Spleen (tissue), 7 donors: Measurements from ENCODE around the gene PHTF2.

Source experiments
- CTCF ChIP-seq, 11 experiments: fragments of 200-600 bp in 7 of 11; fragments of 450-650 bp in 4 of 11; sonication (generic) in 4 of 11; IDR thresholded peaks in 8 of 11; conservative IDR thresholded peaks in 3 of 11; 1 replicate in 7 of 11; 2 replicates in 4 of 11; pipeline versions ENCODE4 v1.4.0 to v1.8.0; 2016 to 2021; ENCODE audit warnings: antibody characterized with exemption in 11 of 11, inconsistent platforms in 4 of 11, mild to moderate bottlenecking in 1 of 11
- POLR2A ChIP-seq, 3 donors: fragments of 450-650 bp; IDR thresholded peaks; one replicate each; pipeline ENCODE4 v1.5.1; 2017; ENCODE audit warnings: antibody characterized with exemption in 3 of 3, mild to moderate bottlenecking in 1 of 3
- POLR2AphosphoS5 ChIP-seq, 3 donors: sonication (generic); formaldehyde crosslinking; IDR thresholded peaks; one replicate each; pipeline ENCODE4 v1.5.1; 2017; ENCODE audit warnings: antibody characterized with exemption in 3 of 3
- donor health status: DM: no; HTN: no; CAD: no; lungs with moderate emphysema.
- donor health status: DM: no; HTN: no; CAD: no.
- donor health status: DM: no; HTN: no; CAD: no.

GRCh38 chr7:77752016-77752415 is 46.6 kb upstream of the PHTF2 start:
- no peak for TF ChIP-seq POLR2A (IDR thresholded peaks at IDR 0.05)
- no peak for TF ChIP-seq CTCF (IDR thresholded peaks at IDR 0.05 in 8 of 11, conservative IDR thresholded peaks at IDR 0.05 in 3 of 11)
- TF ChIP-seq POLR2AphosphoS5 (IDR thresholded peaks at IDR 0.05): peak in 1 of 3 donors; percentile 23
